NT2/D1 (cell line): Measurements from ENCODE around the gene COX6A1.

Source experiments
- SUZ12 ChIP-seq: IDR thresholded peaks from 2 replicates; pipeline ENCODE4 v1.6.1; 2011; ENCODE audit not compliant: insufficient read length, insufficient read depth; ENCODE audit errors: extremely low read depth
- YY1 ChIP-seq: IDR thresholded peaks from 2 replicates; pipeline ENCODE4 v1.6.1; 2011; ENCODE audit not compliant: insufficient read length, insufficient read depth
- ZNF274 ChIP-seq: IDR thresholded peaks from 2 replicates; pipeline ENCODE4 v1.6.1; 2011; ENCODE audit warnings: mild to moderate bottlenecking, low read depth, low read length

DNA sequence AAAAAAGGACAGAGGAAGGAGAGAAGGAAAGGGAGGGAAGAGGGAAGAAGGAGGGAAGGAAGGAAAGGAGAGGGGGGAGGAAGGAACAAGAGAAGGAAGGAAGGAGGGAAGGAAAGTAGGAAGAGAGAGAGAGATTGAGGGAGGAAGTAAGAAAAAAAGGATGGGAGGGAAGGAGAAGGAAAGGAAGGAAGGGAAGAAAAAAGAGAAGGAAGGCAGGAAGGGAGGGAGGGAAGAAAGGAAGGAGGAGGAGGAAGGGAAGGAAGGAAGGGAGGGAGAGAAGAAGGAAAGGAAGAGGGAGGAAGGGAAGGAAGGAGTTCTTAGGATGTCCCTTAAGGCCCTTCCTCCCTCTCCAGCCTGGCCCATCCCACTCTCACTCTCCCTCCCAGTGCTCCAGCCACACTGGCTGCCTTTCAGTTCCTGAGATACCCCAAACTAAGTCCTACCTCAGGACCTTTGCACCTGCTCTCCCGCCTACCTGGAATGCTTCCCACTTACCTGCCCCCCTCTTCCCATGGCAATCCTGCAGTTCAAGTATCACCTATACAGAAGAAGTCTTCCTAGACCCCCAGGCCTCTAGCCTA lies 47.3 kb upstream of the COX6A1 start:
- no peak for TF ChIP-seq ZNF274
- TF ChIP-seq YY1, result no peak
- TF ChIP-seq SUZ12, result no peak
